ENCODE measurements around the gene CEP83.

- TF ChIP-seq CTCF (IDR thresholded peaks at IDR 0.05) (no peak), POLR2AphosphoS5 (IDR thresholded peaks at IDR 0.05) (no peak), POLR2A (IDR thresholded peaks at IDR 0.05) (no peak)
Observed at GRCh38 chr12:94261119-94261518, 198.5 kb downstream of the CEP83 start.
